HepG2 (cell line): ENCODE data around the gene SPHK2. TPM values are rescaled to one million over a fixed set of nuclear protein-coding genes. Genes with fewer than 3 reads are reported as not detected.

Experiments
- ATAC-seq: fragments of 200-7000 bp; cut with Tn5 transposase; 3 replicates; pipeline ENCODE4 v1.9.1; 2020; ENCODE audit warnings: mild to moderate bottlenecking, moderate library complexity
- BruUV-seq: library from RNA; stranded (reverse); fragments of 400-500 nt; replicated peaks from 2 replicates; lab custom pipeline; 2021; lab: Mats Ljungman, UMichigan
- CTCF ChIA-PET: fragments of 300-600 bp; formaldehyde crosslinking; extraction: SDS; loops from one replicate; lab custom pipeline; 2021; ENCODE audit warnings: low total read pairs, inconsistent platforms, low intra/inter-chr PET ratio; lab: Yijun Ruan, JAX
- POLR2A ChIA-PET: fragments of 350-600 bp; sonication (Branson Sonifier 250); formaldehyde crosslinking; loops from one replicate; lab custom pipeline; 2020; ENCODE audit warnings: antibody characterized with exemption, inconsistent platforms; lab: Yijun Ruan, JAX
- DNase-seq: peaks from one replicate; pipeline ENCODE4 v3.0.0-alpha.2; 2015; ENCODE audit warnings: low spot score
- FAIRE-seq: peaks from 3 replicates; lab custom pipeline; 2011; peaks lifted over from hg19 to GRCh38; lab: Jason Lieb, UNC
- H2AFZ ChIP-seq: one replicate; pipeline ENCODE4 v1.6.1; 2011; ENCODE audit warnings: low read length, inconsistent platforms
- H3K27ac ChIP-seq: fragments of 300-600 bp; 3 replicates; pipeline ENCODE4 v1.8.0; 2011; ENCODE audit warnings: mixed run types, mild to moderate bottlenecking, mixed read lengths, low read length, inconsistent platforms; ENCODE audit not compliant: insufficient read depth; ENCODE audit errors: extremely low read length
- H3K27me3 ChIP-seq, 2 experiments: fragments of 200-600 bp in 1 of 2; 2 replicates in 1 of 2; 3 replicates in 1 of 2; pipeline versions ENCODE4 v1.6.0 to v1.8.0; 2011; ENCODE audit warnings: low read length in 2 of 2, mild to moderate bottlenecking in 2 of 2, moderate library complexity in 2 of 2, inconsistent platforms in 1 of 2; ENCODE audit not compliant: insufficient read depth in 2 of 2, control insufficient read depth in 1 of 2
- H3K36me3 ChIP-seq, 2 experiments: fragments of 200-600 bp in 1 of 2; replicated peaks in 1 of 2; 2 replicates in 1 of 2; 3 replicates in 1 of 2; pipeline versions ENCODE4 v1.5.1 to v1.8.0; 2011; ENCODE audit warnings: low read length in 2 of 2, inconsistent platforms in 1 of 2; ENCODE audit not compliant: insufficient read depth in 2 of 2, control insufficient read depth in 1 of 2
- H3K4me1 ChIP-seq: 2 replicates; pipeline ENCODE4 v1.5.1; 2012; ENCODE audit warnings: low read length, inconsistent platforms; ENCODE audit not compliant: insufficient read depth
- H3K4me2 ChIP-seq: 2 replicates; pipeline ENCODE4 v1.6.0; 2011; ENCODE audit warnings: low read depth, low read length, inconsistent platforms
- H3K4me3 ChIP-seq, 3 experiments: fragments of 200-600 bp in 1 of 3; sonication (generic), shearing (Covaris generic) in 1 of 3; replicated peaks in 1 of 3; 2 replicates each; pipeline ENCODE4 v1.5.1; 2011 to 2016; ENCODE audit warnings: low read length in 3 of 3, inconsistent platforms in 2 of 3, low read depth in 2 of 3, mild to moderate bottlenecking in 2 of 3, control low read depth in 1 of 3, mixed read lengths in 1 of 3; ENCODE audit not compliant: insufficient read depth in 1 of 3
- H3K79me2 ChIP-seq: one replicate; pipeline ENCODE4 v1.6.1; 2011; ENCODE audit warnings: low read length, inconsistent platforms; ENCODE audit not compliant: insufficient read depth
- H3K9ac ChIP-seq: 2 replicates; pipeline ENCODE4 v1.6.0; 2011; ENCODE audit warnings: mild to moderate bottlenecking, low read depth, low read length, inconsistent platforms; ENCODE audit not compliant: insufficient read depth
- H3K9me3 ChIP-seq: 2 replicates; pipeline ENCODE4 v1.5.1; 2012; ENCODE audit warnings: mild to moderate bottlenecking, low read length
- H4K20me1 ChIP-seq: 2 replicates; pipeline ENCODE4 v1.6.0; 2011; ENCODE audit warnings: inconsistent platforms, mild to moderate bottlenecking, low read length, moderate library complexity; ENCODE audit not compliant: insufficient read depth
- EEA1 ChIP-seq: sonication (generic); formaldehyde crosslinking; IDR thresholded peaks from 2 replicates; pipeline ENCODE4 v1.5.1; 2020; ENCODE audit warnings: mild to moderate bottlenecking, missing genetic modification reagents, borderline replicate concordance
- MBNL3 ChIP-seq: fragments of 250-450 bp; sonication (Bioruptor Pico); conservative IDR thresholded peaks from 2 replicates; pipeline ENCODE4 v1.8.0; 2022; ENCODE audit warnings: mild to moderate bottlenecking, inconsistent platforms
- MXD1 ChIP-seq: sonication (generic); formaldehyde crosslinking; IDR thresholded peaks from 2 replicates; pipeline ENCODE4 v1.4.0; 2020; ENCODE audit warnings: mild to moderate bottlenecking, missing genetic modification reagents
- NR2F6 ChIP-seq, 2 experiments: IDR thresholded peaks; 2 replicates each; pipeline ENCODE4 v1.6.1; 2016; ENCODE audit warnings: antibody characterized with exemption in 1 of 2, mild to moderate bottlenecking in 1 of 2
- RAD21 ChIP-seq: fragments of 450-650 bp; formaldehyde crosslinking; IDR thresholded peaks from 2 replicates; pipeline ENCODE4 v1.5.0; 2020; ENCODE audit warnings: mild to moderate bottlenecking
- SALL1 ChIP-seq: sonication (generic); formaldehyde crosslinking; IDR thresholded peaks from 2 replicates; pipeline ENCODE4 v1.8.0; 2022; ENCODE audit warnings: mild to moderate bottlenecking, missing genetic modification reagents
- SMC3 ChIP-seq: IDR thresholded peaks from 2 replicates; pipeline ENCODE4 v1.6.1; 2011; ENCODE audit warnings: low read length, improper control_type of control experiment
- SNAPC5 ChIP-seq: sonication (generic); formaldehyde crosslinking; IDR thresholded peaks from 2 replicates; pipeline ENCODE4 v1.8.1; 2023; ENCODE audit warnings: mild to moderate bottlenecking, missing genetic modification reagents, borderline replicate concordance
- SOX6 ChIP-seq, 2 experiments: fragments of 450-650 bp in 1 of 2; sonication (generic) in 1 of 2; formaldehyde crosslinking in 1 of 2; IDR thresholded peaks; 2 replicates each; pipeline versions ENCODE4 v1.4.0 to v1.6.1; 2017 to 2020; ENCODE audit warnings: antibody characterized with exemption in 1 of 2, mild to moderate bottlenecking in 1 of 2, missing genetic modification reagents in 1 of 2
- SRSF4 ChIP-seq: fragments of 200-400 bp; formaldehyde crosslinking; IDR thresholded peaks from one replicate; pipeline ENCODE4 v1.6.1; 2018; ENCODE audit warnings: mild to moderate bottlenecking, low read depth, low read length, moderate library complexity; ENCODE audit not compliant: poor library complexity, severe bottlenecking
- STAG1 ChIP-seq: sonication (generic); formaldehyde crosslinking; IDR thresholded peaks from 2 replicates; pipeline ENCODE4 v1.4.0; 2020; ENCODE audit warnings: missing genetic modification reagents
- XBP1 ChIP-seq: sonication (generic); formaldehyde crosslinking; IDR thresholded peaks from 2 replicates; pipeline ENCODE4 v1.5.0; 2020; ENCODE audit warnings: missing genetic modification reagents
- YEATS4 ChIP-seq: sonication (generic); formaldehyde crosslinking; IDR thresholded peaks from 2 replicates; pipeline ENCODE4 v1.4.0; 2020; ENCODE audit warnings: missing genetic modification reagents, borderline replicate concordance
- ZNF672 ChIP-seq: sonication (generic); formaldehyde crosslinking; IDR thresholded peaks from 2 replicates; pipeline ENCODE4 v1.8.1; 2022; ENCODE audit warnings: missing genetic modification reagents
- ZNF687 ChIP-seq: sonication (generic); formaldehyde crosslinking; IDR thresholded peaks from 2 replicates; pipeline ENCODE4 v1.5.1; 2020; ENCODE audit warnings: mild to moderate bottlenecking, missing genetic modification reagents, moderate library complexity
- ZSCAN9 ChIP-seq: IDR thresholded peaks from 2 replicates; pipeline ENCODE4 v1.6.1; 2016; ENCODE audit warnings: borderline replicate concordance
- WGBS: methylation state at CpG from one replicate; pipeline ENCODE4 v1.1.6; 2017; ENCODE audit warnings: low lambda C conversion rate; 5-methylcytosine and 5-hydroxymethylcytosine counted together
- in situ Hi-C: cut with HindIII; loops from 2 replicates; pipeline ENCODE4 v1.10.0; 2017; ENCODE audit warnings: low pct_unique_long_range_greater_than_20kb; ENCODE audit not compliant: extremely low pct_ligation_motif_present
- intact Hi-C: fragments of 100-400 bp; cut with micrococcal nuclease; formaldehyde crosslinking; loops from one replicate; pipeline ENCODE4 v1.10.0; 2022; ENCODE audit not compliant: unreplicated experiment
- polyA plus RNA-seq, 8 experiments: library from polyadenylated mRNA; depleted of rRNA in 3 of 8; stranded (reverse) in 7 of 8; unstranded in 1 of 8; fragments of >200 nt; fragmentation: Illumina TruSeq in 4 of 8; extraction: Trizol in 4 of 8; gene quantifications; 2 replicates each; pipeline versions ENCODE4 v1.2.1 to v1.2.3, GENCODE V29; 2011 to 2016; ENCODE audit warnings: low read depth in 4 of 8, missing spikeins in 1 of 8, mixed read lengths in 1 of 8; ENCODE audit not compliant: insufficient read depth in 1 of 8
- total RNA-seq, 5 experiments: library from RNA; depleted of rRNA; stranded (reverse); fragments of >200 nt; fragmentation: Illumina TruSeq; extraction: Trizol; gene quantifications; 2 replicates each; pipeline ENCODE4 v1.2.3, GENCODE V29; 2016; ENCODE audit warnings: low read depth in 1 of 5
- TF ChIP-seq, protein P1 (sequence below): sonication (generic); formaldehyde crosslinking; IDR thresholded peaks from 2 replicates; pipeline ENCODE4 v1.9.0; 2021; ENCODE audit warnings: missing genetic modification reagents, borderline replicate concordance

SPHK2 gene
- total and polyA plus RNA-seq, 2 of the 13 experiments (the other 11 are each of a cell fraction or from before 2014, with no cell fraction given) = 2.9 to 14.4 TPM

GRCh38 chr19:48608798-48609263 is 10.5 kb upstream of the SPHK2 start:
- POLR2A ChIA-PET = interaction anchor here (0.7 to 1.8 kb wide), 8 partner anchors 8 to 218 kb away, joined by 3 to 28 read pairs (median 3); partner anchors contain the start of genes KDELR1, RPL18 and SPHK2
- Histone ChIP-seq H3K36me3 (no peaks in the 10 kb centered on the region), H2AFZ (peak overlapping the region; percentile 96), H3K27ac (no peak overlapping the region), H3K4me1 (peaks cover 21% of the 10 kb centered on the region), H3K9ac (no peak overlapping the region; the same call in 1 of the 2 replicates), H4K20me1 (no peaks in the 10 kb centered on the region), H3K27me3 (no peaks in the 10 kb centered on the region; a peak in 1 of 5 replicates), H3K9me3 (no peaks in the 10 kb centered on the region), H3K4me3 (peak overlapping the region in 1 of 3 experiments; percentile 56; a peak in 2 of 6 replicates), H3K79me2 (no peaks in the 10 kb centered on the region), H3K4me2 (peak overlapping the region; percentile 86)
- no TSS peak for BruUV-seq
- intact Hi-C loops (no loop called here), in situ Hi-C loops (no loop called here)
- CTCF ChIA-PET = interaction anchor here (0.7 to 2.1 kb wide), 4 partner anchors 18 to 288 kb away, joined by 3 to 10 read pairs (median 4); no protein-coding TSS in a partner anchor
- 8% methylated on average over 6 of the region's 9 CpGs for WGBS
- DNase-seq (peak; percentile 42), ATAC-seq (peak; percentile 52), FAIRE-seq (peak; percentile 61)
- TF ChIP-seq ZSCAN9 (CRISPR knock-in tag) = no peak
- TF ChIP-seq, protein P1, sequence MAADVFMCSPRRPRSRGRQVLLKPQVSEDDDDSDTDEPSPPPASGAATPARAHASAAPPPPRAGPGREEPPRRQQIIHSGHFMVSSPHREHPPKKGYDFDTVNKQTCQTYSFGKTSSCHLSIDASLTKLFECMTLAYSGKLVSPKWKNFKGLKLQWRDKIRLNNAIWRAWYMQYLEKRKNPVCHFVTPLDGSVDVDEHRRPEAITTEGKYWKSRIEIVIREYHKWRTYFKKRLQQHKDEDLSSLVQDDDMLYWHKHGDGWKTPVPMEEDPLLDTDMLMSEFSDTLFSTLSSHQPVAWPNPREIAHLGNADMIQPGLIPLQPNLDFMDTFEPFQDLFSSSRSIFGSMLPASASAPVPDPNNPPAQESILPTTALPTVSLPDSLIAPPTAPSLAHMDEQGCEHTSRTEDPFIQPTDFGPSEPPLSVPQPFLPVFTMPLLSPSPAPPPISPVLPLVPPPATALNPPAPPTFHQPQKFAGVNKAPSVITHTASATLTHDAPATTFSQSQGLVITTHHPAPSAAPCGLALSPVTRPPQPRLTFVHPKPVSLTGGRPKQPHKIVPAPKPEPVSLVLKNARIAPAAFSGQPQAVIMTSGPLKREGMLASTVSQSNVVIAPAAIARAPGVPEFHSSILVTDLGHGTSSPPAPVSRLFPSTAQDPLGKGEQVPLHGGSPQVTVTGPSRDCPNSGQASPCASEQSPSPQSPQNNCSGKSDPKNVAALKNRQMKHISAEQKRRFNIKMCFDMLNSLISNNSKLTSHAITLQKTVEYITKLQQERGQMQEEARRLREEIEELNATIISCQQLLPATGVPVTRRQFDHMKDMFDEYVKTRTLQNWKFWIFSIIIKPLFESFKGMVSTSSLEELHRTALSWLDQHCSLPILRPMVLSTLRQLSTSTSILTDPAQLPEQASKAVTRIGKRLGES = no peak
- TF ChIP-seq NR2F6 (IDR thresholded peaks at IDR 0.05) = no peak
- TF ChIP-seq NR2F6 (CRISPR knock-in tag; IDR thresholded peaks at IDR 0.05) = peak; percentile 28; the same call in 1 of the 2 replicates
- TF ChIP-seq EEA1 (CRISPR knock-in tag) = no peak
- TF ChIP-seq SRSF4 = no peak
- TF ChIP-seq XBP1 (CRISPR knock-in tag) = no peak
- no peak for TF ChIP-seq SOX6 (IDR thresholded peaks at IDR 0.05)
- no peak for TF ChIP-seq SOX6 (CRISPR knock-in tag; IDR thresholded peaks at IDR 0.05)
- TF ChIP-seq SALL1 = no peak
- peak; percentile 44 for TF ChIP-seq ZNF687 (CRISPR knock-in tag)
- TF ChIP-seq SNAPC5 (CRISPR knock-in tag) = peak; percentile 30; the same call in 1 of the 2 replicates
- no peak for TF ChIP-seq ZNF672 (CRISPR knock-in tag)
- no peak for TF ChIP-seq YEATS4
- no peak for TF ChIP-seq MXD1
- no peak for TF ChIP-seq MBNL3 (CRISPR knock-in tag)
- peak; percentile 75 for TF ChIP-seq RAD21 (CRISPR knock-in tag)
- peak; percentile 49 for TF ChIP-seq SMC3
- TF ChIP-seq STAG1 = peak; percentile 87
